ENCODE results near the gene PINLYP. TPM values are rescaled to one million over a fixed set of nuclear protein-coding genes. Genes with fewer than 3 reads are reported as not detected.
A peak's percentile ranks its signal among the peaks of the same experiment; 100 is the strongest.
"Not testable (repeated sequence)": the region's sequence is repeated elsewhere in the genome, so short reads cannot be mapped to it uniquely, and the experiment has no call there.

Gene PINLYP
- polyA plus RNA-seq, 4 donors = 17.4 to 19.4 (median 18.7) TPM

DNA sequence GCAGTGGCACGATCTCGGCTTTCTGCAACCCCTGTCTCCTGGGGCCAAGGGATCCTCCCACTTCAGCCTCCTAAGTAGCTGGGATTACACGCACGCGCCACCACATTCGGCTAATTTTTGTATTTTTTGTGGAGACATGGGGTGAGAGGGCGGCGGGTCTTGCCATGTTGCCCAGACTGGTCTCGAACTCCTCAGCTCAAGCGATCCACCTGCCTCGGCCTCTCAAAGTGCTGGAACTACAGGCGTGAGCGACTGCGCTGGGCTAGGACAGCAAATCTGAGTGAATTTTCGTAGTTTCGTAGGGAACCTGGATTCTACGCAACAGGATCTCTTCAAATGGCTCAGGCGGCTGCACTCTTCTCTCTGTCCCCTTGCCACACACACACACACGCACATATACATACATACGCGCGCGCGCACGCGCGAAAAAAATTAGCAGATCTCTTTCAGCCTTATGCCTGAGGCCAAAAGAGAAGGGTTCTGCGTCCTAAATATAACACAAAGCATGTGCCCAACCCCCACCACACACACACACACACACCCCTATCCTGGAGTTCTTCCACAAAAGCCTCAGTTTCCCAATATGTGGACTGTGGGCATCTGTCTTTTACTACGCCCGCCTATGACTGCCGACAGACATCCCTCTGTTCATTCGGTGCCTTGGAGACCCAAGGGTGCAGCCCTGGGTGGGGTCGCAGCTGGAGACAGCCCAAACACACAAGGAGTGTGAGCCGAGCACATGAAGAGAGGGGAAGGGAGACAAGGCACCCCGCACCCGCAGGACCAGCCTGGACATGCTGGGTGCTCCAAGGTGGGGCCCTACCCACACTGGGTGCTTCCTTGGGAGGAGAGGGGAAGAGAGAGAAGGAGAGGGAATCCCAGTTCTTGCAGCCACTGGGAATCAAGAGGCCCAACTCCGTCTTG is 616 bp downstream of the PINLYP start:
- no peak for DNase-seq (ENCODE audit: low read depth in 4 of 4, low spot score in 3 of 4)

DNA sequence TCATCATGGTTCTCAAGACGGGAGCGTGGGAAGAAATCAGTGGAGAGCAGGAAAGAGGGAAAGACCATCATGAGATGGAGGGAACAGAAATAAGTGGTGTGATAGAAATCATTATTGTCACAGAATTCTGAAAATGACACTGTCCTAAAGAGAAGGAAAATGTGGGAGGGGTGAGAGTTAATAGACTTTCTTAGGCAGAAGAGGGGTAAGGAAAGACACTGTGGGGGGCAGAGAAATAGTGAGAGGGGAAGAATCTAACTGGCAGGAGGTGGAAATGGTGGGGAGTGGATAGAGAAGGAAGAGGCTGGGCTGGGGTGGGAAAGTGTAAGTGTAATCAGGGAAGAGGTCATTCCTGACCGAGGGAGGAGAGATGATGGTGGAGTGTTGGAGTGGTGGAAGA is 3.2 kb downstream of the PINLYP start:
- no peak for DNase-seq (ENCODE audit: low read depth in 4 of 4, low spot score in 3 of 4)

DNA sequence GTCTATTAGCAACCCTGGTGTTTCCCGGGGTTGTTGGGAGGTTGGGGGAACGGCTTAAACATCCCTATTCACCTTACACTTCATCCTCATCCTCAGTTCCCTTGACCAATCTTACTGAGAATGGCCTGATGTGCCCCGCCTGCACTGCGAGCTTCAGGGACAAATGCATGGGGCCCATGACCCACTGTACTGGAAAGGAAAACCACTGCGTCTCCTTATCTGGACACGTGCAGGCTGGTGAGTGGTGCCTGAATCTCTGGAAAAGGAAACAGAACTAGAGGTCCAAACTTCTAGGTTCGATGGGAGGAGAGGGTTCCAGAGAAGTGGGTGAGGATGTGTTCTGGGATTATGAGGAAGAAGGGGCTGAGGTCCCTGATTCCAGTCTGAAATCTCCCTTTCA is 5.9 kb downstream of the PINLYP start:
- DNase-seq (ENCODE audit: low read depth in 4 of 4, low spot score in 3 of 4) = no peak

DNA sequence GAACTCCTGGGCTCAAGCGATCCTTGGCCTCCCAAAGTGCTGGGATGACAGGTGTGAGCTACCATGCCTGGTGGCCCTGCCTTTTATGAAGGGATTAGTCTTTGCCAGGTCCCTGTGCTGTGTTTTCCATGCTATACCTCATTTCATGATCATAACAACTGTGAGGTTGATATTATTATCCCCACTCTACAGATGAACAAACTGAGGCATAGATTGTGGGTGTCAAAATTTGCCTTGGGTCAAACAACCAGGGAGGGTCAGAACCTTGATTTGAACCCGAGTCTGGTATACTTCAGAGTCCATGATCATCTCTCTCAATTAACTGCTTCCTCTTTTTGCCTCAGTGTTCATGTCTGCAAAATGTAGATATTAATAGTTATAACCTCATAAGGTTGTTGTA is 6.9 kb downstream of the PINLYP start:
- no peak for DNase-seq (ENCODE audit: low read depth in 4 of 4, low spot score in 3 of 4)

DNA sequence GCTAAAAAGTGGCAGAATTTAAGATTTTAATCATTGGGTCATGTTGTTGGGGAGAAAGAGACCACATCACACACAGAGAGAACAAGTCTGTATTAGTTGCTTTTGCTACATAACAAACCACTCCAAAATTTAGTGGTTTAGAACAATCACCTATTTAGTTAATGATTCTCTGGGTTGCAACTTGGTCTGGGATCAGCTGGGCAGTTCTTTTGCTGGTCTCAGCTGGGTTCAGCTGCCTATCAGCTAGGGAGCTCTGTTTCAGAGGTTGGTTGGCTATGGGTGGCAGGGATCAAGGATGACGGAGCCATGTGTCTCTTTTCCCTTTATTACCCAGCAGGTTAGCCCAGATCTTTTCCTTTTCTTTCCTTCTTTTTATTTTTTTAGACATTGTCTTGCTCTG is 8.9 kb downstream of the PINLYP start:
- no peak for DNase-seq (ENCODE audit: low read depth in 4 of 4, low spot score in 3 of 4)

DNA sequence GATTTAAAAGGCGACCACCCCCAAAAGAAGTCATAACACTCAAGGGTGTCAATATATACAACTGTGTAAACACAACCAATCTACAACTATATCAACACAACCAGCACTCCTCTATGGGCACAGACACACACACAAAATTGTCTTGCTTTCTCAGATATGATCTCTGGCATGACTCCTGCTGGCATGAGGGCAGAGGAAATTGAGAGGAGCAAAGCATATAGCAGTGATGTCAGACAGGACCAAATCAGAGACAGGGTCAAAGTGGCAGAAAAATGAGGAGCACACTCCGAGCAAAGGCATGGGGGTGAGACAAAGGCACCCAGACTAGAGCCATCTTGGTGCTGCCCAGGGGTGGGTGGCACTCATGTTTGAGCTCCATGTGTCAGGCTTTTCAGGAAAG is 10.7 kb downstream of the PINLYP start:
- no peak for DNase-seq (ENCODE audit: low read depth in 4 of 4, low spot score in 3 of 4)

DNA sequence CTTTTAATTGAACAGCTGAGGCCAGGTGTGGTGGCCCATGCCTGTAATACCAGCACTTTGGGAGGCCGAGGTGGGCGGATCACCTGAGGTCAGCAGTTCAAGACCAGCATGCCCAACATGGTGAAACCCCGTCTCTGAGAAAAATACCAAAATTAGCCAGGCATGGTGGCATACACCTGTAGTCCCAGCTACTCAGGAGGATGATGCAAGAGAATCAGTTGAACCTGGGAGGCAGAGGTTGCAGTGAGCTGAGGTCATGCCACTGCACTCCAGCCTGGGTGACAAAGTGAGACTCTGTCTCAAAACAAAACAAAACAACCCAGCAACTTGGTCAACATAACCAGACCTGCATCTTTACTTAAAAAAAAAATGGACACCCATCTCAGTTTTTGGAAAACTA is 11.4 kb downstream of the PINLYP start:
- DNase-seq (ENCODE audit: low read depth in 4 of 4, low spot score in 3 of 4) = not testable (repeated sequence)

DNA sequence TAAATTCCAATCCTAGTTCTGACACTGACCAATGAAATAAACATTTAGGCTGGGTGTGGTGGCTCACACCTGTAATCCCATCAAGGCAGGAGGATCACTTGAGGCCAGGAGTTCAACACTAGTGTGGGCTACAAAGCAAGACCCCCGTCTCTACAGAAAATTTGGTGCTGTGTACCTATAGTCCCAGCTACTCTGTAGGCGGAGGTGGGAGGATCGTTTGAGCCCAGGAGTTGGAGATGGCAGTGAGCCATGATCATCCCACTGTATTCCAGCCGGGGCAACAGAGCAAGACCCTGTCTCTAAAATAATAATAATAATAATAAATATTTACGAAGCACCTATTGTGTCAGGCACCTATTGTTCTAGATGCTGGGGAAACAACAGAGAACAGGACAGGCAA is 13.7 kb downstream of the PINLYP start:
- DNase-seq (ENCODE audit: low read depth in 4 of 4, low spot score in 3 of 4) = no peak

DNA sequence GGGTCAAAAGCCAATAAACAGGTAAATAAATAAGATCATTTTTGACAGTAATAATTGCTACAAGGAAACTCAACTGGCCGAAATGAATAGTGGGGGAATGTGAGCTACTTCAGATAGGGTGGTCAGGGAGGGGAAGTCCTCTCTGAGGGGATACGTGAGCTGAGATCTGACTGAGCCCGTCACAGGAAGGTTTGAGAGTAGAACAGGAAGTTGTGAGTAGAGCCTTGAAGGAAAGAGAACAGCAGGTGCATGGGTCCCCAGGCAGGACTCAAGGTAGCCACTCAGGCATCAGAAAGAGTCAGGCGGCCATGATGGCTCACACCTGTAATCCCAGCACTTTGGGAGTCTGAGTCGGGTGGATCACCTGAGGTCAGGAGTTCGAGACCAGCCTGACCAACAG is 14.1 kb downstream of the PINLYP start:
- DNase-seq (ENCODE audit: low read depth in 4 of 4, low spot score in 3 of 4) = no peak

DNA sequence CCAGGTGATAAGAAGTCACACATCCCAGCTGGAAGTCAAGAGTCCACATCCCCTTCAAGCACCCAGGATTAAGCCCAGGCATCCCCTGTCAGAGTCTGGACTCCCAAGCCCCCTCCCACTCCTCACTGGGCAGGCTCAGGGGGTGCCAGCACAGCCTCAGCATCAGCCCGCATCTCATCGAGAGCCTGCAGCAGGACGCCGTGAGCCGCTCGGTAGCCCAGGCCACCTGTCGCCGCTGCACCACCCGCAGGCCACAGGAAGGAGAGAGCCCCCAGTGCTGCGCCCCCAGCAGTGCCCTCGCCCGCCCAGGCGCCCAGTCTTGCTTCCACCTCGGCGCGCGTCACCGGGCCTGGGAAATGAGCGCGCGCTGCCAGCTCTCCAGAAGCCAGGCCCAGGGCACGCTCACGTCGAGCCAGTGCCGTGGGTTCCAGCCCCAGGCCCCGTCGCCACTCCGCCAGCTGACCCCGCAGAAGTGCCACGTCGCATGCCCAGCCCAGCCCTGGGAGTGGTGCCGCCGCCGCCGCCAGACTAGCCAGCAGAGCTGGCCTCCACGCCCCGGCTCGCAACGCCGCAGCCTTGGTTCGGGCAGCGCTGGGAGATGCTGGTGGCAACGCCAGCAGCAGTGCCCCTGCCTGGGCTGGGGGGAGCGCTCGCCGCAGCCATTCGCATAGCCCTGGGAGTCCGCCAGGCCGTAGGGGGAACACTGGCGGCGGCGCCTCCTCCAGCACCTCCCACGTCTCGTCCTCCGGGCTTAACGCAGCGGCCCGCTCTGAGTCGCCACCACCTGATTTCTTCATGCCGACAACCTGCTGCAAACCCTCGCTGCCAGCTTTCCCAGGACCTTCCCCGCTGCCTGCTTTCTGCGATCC is 16.5 kb downstream of the PINLYP start:
- no peak for DNase-seq (ENCODE audit: low read depth in 4 of 4, low spot score in 3 of 4)

DNA sequence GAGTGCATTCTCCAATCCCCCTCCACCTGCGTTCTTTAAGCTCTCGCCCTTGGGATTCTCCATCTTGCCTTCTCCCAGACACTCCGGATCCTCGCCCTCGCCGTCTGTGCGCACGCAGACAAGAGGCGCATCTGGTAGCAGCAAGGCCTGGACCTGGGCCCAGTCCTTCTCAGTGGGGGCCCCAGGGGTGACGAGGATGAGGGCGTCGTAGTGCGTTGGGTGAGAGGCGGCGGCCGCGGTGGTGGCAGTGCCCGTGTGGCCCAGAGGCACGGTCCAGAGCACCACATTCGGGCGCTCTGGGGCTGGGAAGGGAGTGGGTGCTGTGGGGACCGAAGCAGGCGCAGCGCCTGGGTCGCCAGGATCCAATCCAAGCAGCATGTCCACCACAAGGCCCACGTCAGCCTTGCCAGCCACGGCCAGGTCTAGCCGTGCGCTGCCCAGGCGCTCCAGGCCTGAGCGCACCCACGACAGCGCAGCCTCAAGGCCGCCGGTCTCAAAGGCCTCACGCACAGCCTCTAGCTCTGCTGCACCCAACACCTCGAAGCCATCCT is 17.3 kb downstream of the PINLYP start:
- no peak for DNase-seq (ENCODE audit: low read depth in 4 of 4, low spot score in 3 of 4)

DNA sequence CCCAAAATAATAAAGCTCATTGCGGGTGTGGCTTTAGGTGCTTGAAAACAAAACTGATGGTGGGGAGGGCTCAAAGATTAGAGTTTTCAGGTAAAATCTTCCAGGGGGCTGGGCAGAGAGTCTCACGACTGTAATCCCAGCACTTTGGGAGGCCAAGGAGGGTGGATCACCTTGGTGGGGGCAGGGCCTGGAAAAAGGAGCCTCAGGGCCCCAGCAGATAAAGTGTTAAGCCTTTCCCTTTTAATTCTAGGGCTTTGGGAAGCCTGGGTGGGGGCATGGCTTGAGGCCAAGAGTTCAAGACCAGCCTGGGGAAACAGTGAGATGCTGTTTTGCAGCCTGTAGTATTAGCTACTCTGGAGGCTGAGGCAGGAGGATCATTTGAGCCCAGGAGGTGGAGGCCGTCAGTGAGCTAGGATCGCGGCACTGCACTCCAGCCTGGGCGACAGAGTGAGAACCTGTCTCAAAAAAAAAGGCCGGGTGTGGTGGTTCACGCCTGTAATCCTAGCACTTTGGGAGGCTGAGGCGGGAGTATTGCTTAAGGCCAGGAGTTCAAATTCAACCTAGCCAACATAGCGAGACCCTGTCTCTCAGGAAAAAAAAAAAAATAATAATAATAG is 18.6 kb downstream of the PINLYP start:
- DNase-seq (ENCODE audit: low read depth in 4 of 4, low spot score in 3 of 4) = no peak

DNA sequence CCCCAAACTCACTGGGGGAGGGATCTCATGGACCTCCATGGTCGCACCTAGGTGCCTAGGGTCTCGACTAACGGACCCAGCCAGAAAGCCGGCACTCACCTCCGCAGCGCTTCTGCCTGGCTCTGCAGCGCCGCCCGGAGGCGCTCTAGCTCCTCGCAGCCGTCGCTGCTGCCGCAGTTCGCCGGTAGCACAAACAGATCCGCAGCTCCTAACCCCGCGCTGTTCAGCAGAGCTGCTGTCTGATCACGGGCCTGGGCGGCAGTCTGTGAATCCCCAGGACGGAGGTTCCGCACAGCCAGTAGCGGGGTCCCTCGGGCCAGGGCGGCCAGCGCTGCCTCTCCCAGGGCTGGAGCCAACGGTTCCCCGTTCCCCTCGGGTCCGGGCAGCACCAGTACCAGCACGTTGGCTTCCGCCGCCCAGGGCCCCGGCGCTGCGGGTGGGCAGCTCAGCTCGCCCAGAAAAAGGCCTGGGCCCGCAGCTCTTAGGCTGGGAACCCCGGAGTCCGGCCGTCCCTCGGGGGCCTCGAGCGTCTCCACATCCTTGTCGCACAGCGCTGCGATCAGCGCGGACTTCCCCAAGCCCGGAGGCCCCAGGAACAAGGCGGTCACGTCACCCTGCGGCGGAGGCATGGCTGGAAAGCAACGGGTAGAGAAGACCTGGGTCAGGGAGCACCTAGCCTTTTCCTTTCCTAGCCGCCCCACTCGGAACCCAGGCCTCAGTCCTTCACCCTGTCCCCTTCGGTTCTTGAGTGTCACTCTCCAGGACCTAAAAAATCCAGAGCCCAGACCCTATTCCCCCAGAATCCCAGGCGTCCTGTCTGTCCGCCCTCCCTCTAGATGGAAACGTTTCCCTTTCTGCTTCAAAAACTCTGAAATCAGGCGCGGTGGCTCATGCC is 19.4 kb downstream of the PINLYP start:
- DNase-seq (ENCODE audit: low read depth in 4 of 4, low spot score in 3 of 4) = peak in 1 of 4 donors; percentile 63

DNA sequence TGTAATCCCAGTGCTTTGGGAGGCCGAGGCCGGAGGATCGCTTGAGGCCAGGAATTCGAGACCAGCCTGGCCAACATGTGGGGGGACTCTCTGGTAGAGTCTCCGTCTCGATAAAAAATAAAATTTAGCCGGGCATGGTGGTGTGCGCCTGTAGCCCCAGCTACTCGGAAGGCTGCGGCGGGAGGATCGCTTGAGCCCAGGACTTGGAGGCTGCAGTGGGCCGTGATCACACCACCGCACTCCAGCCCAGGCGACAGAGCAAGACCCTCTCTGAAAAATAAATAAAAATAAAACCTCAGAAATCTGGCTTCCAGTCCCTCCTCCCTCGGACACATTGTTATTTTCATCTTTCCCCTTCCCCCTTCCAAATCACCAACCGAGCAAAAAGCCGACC is 20.0 kb downstream of the PINLYP start:
- no peak for DNase-seq (ENCODE audit: low read depth in 4 of 4, low spot score in 3 of 4)

DNA sequence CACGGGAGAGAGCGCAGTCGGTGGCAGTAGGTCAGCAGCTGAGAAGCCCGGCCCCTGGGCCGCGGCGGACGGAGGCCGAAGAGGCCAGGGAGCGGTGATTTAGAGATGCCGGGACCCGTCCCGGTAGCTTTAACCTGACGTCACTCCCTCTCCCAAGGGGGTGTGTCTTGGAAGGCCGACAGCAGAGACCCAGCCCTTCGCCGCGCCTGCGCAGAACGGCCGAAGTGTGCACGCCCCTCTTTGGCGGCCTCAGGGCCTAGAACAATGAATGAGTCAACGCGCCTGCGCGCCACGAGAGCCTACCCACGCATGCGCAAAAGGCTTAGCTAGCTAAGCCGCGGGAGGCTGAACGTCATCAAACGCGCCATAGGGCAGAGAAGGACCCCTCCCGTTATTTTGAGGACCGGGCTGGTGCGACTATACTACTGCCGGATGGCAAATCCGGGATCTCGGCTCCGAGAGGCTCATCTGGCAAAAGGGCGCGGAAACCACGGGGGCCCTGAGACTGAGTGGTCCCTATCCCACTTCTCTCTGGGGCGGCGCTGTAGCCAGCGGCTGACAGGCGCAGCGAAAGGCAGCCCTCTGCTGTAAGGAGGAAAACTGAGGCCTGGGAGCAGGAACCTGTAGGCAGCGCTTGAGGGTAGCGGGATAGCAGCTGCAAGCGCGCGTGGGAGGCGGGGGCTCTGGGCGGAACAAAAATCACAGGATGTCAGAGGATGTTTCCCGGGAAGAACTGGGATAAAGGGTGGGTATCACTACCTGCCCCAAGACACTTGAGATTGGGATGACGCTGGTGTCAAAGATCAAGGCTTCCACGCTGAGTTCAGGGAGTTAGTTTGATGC is 20.6 kb downstream of the PINLYP start, which contains the start of the genes IRGQ and ZNF576:
IRGQ (minus strand) TSS at position 136 of the 843 bp plus-strand sequence. CDS start 796 bp downstream, outside the sequence.
ZNF576 (plus strand) TSS at position 597 of the 843 bp plus-strand sequence. CDS start 514 bp downstream, outside the sequence.
- DNase-seq (ENCODE audit: low read depth in 4 of 4, low spot score in 3 of 4) = peak; percentile 100

DNA sequence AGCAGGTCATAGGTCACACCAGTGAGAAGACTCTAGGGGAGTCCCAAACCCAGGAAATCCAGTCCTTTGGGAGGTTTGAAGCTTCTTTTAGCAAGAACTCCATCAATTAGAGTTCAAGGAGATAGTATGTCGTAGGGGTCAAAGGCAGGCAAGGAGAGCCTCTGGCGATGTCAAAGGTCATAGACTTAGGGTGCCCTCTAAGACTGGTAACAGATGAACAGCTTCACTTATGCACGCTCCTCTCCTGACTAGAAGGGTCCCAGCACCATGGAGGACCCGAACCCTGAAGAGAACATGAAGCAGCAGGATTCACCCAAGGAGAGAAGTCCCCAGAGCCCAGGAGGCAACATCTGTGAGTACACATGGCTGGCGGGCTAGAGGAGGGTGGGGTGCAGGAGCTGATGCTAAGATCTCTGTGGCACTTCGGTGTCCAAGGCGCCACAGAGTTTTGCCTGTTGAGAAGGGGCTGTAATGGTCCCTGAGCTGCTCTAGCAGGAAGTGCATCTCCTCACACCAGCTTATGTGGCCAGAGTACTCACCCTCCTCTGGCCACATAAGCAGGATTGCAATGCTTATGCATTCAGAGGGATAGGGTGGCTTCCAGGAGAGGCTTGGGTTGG is 21.4 kb downstream of the PINLYP start:
- no peak for DNase-seq (ENCODE audit: low read depth in 4 of 4, low spot score in 3 of 4)

DNA sequence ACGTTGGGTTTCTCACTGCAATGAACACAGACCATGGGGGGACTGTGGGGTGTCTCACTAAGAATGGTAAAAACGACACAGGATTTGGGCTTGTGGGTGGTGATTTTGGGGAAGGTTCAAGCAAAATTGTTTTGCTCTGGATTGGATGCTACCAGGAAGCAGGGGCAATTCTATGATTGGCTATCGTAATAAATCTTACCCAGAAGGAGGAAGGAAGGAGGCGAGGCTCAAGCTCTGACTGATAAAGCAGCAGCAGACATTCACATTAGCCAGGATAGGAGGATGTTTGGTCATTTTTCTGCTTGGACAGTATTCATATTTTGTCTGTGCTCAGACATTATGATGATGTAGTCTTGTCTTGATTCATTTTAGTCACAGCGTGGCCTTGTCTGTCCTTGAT is 22.3 kb downstream of the PINLYP start:
- no peak for DNase-seq (ENCODE audit: low read depth in 4 of 4, low spot score in 3 of 4)
